ENCODE results near the gene PAF1. TPM values are rescaled to one million over a fixed set of nuclear protein-coding genes. Genes with fewer than 3 reads are reported as not detected.

Gene PAF1
- total RNA-seq, 1 experiment from 2014 or later = 38.0 TPM

DNA sequence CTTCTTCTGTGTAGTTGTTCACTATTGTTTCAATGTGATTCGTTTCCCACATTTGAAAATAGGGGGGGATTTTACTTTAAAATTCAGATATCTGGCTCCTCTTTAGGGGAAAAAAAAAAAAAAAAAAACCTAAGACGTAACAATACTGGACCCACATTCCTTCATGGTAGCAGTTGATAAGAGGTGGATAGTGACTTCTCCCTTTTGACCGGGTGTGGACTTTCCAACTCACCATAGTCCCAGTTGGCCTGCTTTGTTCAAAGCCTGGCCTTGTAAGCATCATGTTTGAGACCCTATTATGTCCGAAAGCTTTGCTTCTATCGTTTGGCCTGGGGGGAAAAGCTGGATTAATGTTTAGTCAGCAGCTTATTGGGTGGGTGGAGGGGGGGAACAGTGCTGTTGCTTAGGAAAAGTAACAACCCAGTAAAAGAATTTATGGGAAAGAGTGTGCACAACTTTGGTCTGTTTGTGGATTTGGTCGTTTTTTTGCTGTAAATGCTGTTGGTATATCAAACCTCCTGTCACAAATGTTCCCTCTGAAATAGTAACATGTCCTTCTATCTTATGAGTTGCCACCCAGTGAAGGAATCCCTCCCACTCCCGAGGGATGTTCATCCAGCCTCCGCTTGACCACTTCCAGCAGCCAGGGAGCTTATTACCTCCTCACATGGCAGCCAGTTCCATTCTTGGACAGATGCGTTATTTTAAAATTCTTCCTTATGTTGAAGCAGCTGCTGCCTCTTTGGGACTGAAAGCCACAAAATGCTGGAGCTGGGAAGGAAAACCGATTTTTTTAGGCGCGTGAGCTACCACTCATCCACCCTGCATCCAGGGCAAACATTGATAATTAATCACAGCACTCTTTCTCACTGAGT, 38.3 kb downstream of the PAF1 start:
- Histone ChIP-seq H3K9ac (ENCODE audit: extremely low read depth, insufficient read length, low read length) (no peak overlapping the region), H3K9me3 (ENCODE audit: control insufficient read depth, low read depth, low read length) (no peaks in the 10 kb centered on the region), H4K5ac (ENCODE audit: insufficient read length, low read depth, low read length) (no peak overlapping the region), H3K23me2 (ENCODE audit: insufficient read length, low read depth, low read length, poor library complexity, severe bottlenecking) (no peaks in the 10 kb centered on the region), H3T11ph (ENCODE audit: low read length) (no peak overlapping the region), H2AK5ac (ENCODE audit: insufficient read length, low read length) (no peak overlapping the region), H3K23ac (ENCODE audit: insufficient read length, low read depth, low read length) (no peak overlapping the region), H3K14ac (ENCODE audit: insufficient read depth, low read length) (no peak overlapping the region), H3K4me1 (ENCODE audit: insufficient read depth, low read length) (no peaks in the 10 kb centered on the region), H3K18ac (ENCODE audit: insufficient read length, low read depth, low read length) (no peak overlapping the region), H2BK12ac (ENCODE audit: insufficient read length, low read depth, low read length) (no peak overlapping the region), H2BK120ac (ENCODE audit: low read depth, low read length, poor library complexity, severe bottlenecking) (no peak overlapping the region), H2BK20ac (ENCODE audit: low read depth, low read length, poor library complexity, severe bottlenecking) (no peak overlapping the region), H3K27ac (ENCODE audit: insufficient read length, low read depth, low read length) (no peak overlapping the region), H2BK15ac (ENCODE audit: low read depth, low read length) (no peak overlapping the region), H4K20me1 (ENCODE audit: control insufficient read depth, insufficient read depth, insufficient read length) (no peaks in the 10 kb centered on the region), H2AFZ (ENCODE audit: low read length) (no peak overlapping the region), H3K79me1 (ENCODE audit: insufficient read depth, low read depth, low read length, poor library complexity, severe bottlenecking) (no peaks in the 10 kb centered on the region), H4K91ac (ENCODE audit: insufficient read length, low read depth, low read length) (no peak overlapping the region), H3K27me3 (ENCODE audit: insufficient read depth, low read length) (no peaks in the 10 kb centered on the region; the same call in 1 of the 2 replicates), H3K4me2 (ENCODE audit: insufficient read depth, insufficient read length, low read length) (no peak overlapping the region), H3K4ac (ENCODE audit: low read depth, low read length) (no peak overlapping the region), H3K79me2 (ENCODE audit: insufficient read depth, low read length) (no peaks in the 10 kb centered on the region), H3K56ac (ENCODE audit: insufficient read length, low read depth, low read length) (no peak overlapping the region), H2BK5ac (ENCODE audit: insufficient read length, low read length) (no peak overlapping the region), H4K8ac (replicated peaks; ENCODE audit: insufficient read length, low read depth, low read length) (no peak overlapping the region)
- DNase-seq = no peak
- H3K27me3 Mint-ChIP-seq (ENCODE audit: low read depth) = no peaks in the 10 kb centered on the region
- TF ChIP-seq CTCF (conservative IDR thresholded peaks at IDR 0.05) = no peak
- peaks cover 34 to 70% (median 68%) of the 10 kb centered on the region in 3 experiments; a peak in 6 of 7 replicates for H3K36me3 Mint-ChIP-seq (ENCODE audit: insufficient read depth in 1 of 3, low read depth in 3 of 3)
- H3K27ac Mint-ChIP-seq = no peak overlapping the region
- no peaks in the 10 kb centered on the region for H3K9me3 Mint-ChIP-seq
- WGBS (ENCODE audit: extremely low coverage, insufficient read length, low lambda C conversion rate) = no CpG with 5 or more reads among the region's 12 CpGs
- H3K4me3 Mint-ChIP-seq = no peak overlapping the region
- H3K4me1 Mint-ChIP-seq = no peaks in the 10 kb centered on the region
